Neuron (in vitro differentiated cells): ENCODE data around the gene LRRC2.

Source experiments
- H2AFZ ChIP-seq: one replicate; pipeline ENCODE4 v1.6.1; 2013; ENCODE audit warnings: low read depth, mild to moderate bottlenecking, inconsistent platforms, low read length, moderate library complexity
- H3K27me3 ChIP-seq: one replicate; pipeline ENCODE4 v1.6.1; 2013; ENCODE audit warnings: low read length; ENCODE audit not compliant: insufficient read depth
- H3K36me3 ChIP-seq: one replicate; pipeline ENCODE4 v1.6.1; 2013; ENCODE audit warnings: low read length; ENCODE audit not compliant: insufficient read depth
- H3K4me1 ChIP-seq: one replicate; pipeline ENCODE4 v1.6.1; 2013; ENCODE audit warnings: low read length; ENCODE audit not compliant: insufficient read depth
- H3K4me3 ChIP-seq: 2 replicates; pipeline ENCODE4 v1.5.1; 2013; ENCODE audit warnings: mild to moderate bottlenecking, low read length, moderate library complexity
- H3K9me3 ChIP-seq: one replicate; pipeline ENCODE4 v1.6.1; 2013; ENCODE audit warnings: low read length

LRRC2 gene, protein sequence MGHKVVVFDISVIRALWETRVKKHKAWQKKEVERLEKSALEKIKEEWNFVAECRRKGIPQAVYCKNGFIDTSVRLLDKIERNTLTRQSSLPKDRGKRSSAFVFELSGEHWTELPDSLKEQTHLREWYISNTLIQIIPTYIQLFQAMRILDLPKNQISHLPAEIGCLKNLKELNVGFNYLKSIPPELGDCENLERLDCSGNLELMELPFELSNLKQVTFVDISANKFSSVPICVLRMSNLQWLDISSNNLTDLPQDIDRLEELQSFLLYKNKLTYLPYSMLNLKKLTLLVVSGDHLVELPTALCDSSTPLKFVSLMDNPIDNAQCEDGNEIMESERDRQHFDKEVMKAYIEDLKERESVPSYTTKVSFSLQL

DNA sequence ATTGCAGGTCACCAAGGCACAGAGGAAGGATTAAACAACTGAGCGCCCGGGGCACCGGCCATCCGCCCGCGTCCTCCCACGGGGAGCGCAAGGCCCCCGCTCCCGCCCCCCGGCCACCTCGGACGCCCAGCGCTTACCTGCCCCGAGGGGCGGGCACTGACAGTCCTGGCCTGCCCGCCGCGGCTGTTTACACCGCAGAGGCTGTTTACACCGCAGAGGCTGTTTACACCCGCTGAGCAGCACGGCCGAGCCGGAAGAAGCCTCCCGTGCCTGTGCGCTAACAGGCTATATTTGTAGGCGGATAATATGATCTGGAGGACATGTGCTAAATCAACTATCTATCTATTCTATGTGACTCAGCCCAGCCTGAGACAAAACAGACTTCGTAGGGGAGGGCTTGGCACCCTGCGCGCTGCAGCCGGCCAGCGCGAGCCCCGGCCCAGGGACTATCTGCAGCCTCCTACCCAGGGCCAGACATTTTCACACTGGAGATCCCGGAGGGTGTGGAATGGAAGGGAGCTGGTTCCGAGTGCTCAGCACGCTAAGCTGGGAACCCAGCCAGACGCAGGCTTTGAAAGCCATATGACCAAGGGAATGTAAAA is at the start of gene LRRC2:
Gene LRRC2, minus strand, starts transcription at position 263 of the 602 bp plus-strand sequence. CDS start 14,711 bp downstream, outside the sequence.
- Histone ChIP-seq H3K4me1 (peaks cover 8% of the 10 kb centered on the region), H3K27me3 (peaks cover 24% of the 10 kb centered on the region), H2AFZ (peak within 1 kb of the TSS; percentile 9), H3K4me3 (no peak within 1 kb of the TSS), H3K36me3 (no peaks in the 10 kb centered on the region), H3K9me3 (no peaks in the 10 kb centered on the region)

DNA sequence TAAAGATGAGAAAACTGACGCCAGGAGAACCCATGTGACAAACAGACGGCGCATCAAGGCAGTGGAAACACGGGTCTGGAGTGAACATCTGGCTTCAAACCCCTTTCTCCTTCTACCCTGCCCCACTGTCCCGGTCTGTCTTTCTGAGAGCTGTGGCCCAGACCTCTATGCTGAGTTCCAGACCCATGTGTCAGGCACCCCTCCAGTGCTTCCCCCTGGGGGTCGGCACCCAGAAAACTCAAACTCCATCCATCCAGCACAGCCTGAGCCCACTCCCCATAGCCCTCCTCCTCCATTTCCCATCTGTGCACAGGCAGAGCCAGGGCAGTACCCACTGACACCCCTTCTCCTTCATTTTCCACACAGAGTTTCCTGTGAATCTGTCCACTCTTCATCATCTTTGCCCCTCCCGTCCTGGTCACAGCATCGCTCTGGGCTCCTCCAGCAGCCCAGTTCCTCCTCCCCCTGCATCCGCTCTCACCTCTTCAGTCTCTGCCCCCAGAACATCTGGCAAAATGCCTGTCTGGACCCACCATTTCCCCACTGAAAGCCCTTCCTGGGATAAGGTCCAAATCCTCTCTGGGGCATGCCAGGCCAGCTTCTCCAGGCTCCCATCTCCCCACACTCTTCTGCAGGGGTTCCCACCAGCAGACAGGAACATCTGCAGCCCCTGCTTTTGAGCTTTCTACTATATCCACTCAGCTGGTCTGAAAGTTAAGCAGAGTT is 49.1 kb upstream of the LRRC2 start:
- Histone ChIP-seq H3K4me1 (no peaks in the 10 kb centered on the region), H3K9me3 (no peaks in the 10 kb centered on the region), H3K36me3 (no peaks in the 10 kb centered on the region), H3K4me3 (no peak overlapping the region), H3K27me3 (no peaks in the 10 kb centered on the region), H2AFZ (no peak overlapping the region)

DNA sequence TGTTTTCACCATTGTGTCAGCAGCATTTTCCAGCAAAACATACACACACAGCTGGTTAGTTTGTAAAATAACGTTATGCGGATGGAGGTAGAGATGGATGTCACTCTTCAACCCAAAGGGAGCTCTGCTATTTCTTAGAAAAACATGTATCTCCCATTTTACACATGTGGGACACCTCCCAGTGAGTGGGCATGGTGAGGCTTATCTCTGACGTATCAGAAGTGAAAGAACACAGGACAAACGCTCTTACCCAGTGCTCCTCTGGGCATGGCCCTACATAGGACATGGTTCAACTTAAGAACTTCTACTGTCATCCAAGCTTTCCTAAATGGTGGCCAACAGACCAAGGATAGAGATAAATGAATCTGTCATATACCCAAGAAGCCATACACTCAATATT is 48.3 kb upstream of the LRRC2 start:
- no peaks in the 10 kb centered on the region for H3K36me3 ChIP-seq
- H2AFZ ChIP-seq = no peak overlapping the region
- no peaks in the 10 kb centered on the region for H3K4me1 ChIP-seq
- no peaks in the 10 kb centered on the region for H3K9me3 ChIP-seq
- no peaks in the 10 kb centered on the region for H3K27me3 ChIP-seq
- no peak overlapping the region for H3K4me3 ChIP-seq

DNA sequence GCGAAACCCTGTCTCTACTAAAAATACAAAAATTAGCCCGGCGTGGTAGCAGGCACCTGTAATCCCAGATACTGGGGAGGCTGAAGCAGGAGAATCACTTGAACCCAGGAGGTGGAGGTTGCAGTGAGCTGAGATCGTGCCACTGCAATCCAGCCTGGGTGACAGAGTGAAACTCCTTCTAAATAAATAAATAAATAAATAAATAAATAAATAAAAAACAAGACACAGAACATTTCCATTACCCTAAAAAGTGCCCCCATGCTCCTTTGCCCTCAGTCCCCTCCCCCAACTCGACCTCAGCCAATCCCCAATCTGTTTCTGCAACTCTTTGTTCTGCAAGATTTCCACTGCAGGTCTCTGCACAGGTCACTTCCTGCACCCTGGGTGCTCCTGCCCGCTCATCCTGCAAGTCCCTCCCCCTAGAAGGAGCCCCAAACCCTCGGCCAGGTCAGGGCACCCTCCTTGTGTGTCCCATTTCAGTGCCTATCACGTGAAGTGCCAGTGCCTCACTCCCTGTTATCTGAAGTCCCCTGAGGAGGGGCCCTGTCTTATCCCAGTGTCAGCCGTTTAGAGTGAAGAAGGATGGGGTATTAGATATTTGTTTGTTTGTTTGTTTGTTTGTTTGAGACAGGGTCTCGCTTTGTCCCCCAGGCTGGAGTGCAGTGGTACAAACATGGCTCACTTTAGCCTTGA is 47.4 kb upstream of the LRRC2 start:
- Histone ChIP-seq H3K36me3 (no peaks in the 10 kb centered on the region), H3K9me3 (no peaks in the 10 kb centered on the region), H2AFZ (no peak overlapping the region), H3K4me3 (no peak overlapping the region), H3K4me1 (no peaks in the 10 kb centered on the region), H3K27me3 (no peaks in the 10 kb centered on the region)

DNA sequence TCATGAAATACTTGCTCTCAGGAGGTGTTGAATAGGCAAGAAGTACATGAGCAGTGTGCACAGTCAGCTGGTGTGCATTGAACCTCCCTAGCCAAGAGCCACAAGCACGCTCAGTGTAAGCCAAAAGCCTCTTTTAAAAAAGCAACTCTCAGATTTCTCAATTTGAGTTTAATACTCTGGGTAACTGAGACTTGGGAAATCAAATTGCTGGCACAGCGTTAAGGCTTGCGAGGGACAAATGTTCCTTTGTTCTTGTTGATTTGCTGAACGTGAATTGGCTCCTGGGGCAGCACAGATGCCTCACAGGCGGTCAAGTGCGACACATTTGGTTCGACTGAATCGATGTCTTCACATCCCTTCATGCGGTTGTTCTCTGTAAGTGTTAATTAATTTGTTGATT is 46.2 kb upstream of the LRRC2 start, which contains the start of gene FAM240A:
Gene FAM240A, plus strand, starts transcription at position 202 of the 400 bp plus-strand sequence. Its CDS starts 159 bp downstream, at position 361.
- H3K27me3 ChIP-seq = no peaks in the 10 kb centered on the region
- no peaks in the 10 kb centered on the region for H3K9me3 ChIP-seq
- no peak within 1 kb of the TSS for H2AFZ ChIP-seq
- no peak within 1 kb of the TSS for H3K4me3 ChIP-seq
- no peaks in the 10 kb centered on the region for H3K36me3 ChIP-seq
- H3K4me1 ChIP-seq = no peaks in the 10 kb centered on the region

DNA sequence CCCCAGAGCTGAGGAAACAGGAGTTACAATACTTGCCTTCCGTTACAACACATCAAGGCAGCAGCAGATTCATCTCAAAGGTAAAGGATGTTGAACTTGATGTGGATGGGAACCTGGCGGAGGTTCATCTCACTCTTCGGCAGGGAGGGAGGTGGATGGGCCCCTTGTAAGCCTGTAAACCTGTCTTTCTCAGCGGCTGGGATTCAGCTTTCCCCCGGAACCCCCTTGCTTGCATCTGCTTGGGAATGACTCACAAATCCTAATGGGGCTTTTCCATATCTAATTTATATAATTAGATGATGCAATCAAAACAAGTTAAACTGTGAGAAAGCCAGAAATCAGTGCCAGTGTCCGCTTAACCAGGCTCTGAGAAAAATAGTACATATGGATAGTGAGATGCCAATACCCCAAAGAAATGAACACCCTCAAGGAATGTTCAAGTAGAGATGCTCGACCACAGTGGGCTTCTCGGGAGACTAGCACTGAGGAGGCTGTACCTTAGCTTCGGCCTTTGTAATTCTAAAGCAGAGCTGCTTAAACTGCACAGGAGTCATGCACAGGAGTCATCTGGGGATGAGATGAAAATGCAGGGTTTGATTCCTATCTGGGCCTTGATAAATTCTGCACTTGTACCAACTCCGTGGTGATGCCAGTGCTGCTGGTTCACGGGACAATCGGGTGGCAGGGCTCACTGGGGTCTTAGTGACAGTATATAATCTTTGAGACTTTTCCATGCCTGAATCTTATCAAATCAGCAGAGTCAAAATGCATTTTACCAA is 44.0 kb upstream of the LRRC2 start:
- Histone ChIP-seq H3K9me3 (no peaks in the 10 kb centered on the region), H3K4me1 (no peaks in the 10 kb centered on the region), H3K27me3 (no peaks in the 10 kb centered on the region), H3K4me3 (no peak overlapping the region), H2AFZ (no peak overlapping the region), H3K36me3 (no peaks in the 10 kb centered on the region)

DNA sequence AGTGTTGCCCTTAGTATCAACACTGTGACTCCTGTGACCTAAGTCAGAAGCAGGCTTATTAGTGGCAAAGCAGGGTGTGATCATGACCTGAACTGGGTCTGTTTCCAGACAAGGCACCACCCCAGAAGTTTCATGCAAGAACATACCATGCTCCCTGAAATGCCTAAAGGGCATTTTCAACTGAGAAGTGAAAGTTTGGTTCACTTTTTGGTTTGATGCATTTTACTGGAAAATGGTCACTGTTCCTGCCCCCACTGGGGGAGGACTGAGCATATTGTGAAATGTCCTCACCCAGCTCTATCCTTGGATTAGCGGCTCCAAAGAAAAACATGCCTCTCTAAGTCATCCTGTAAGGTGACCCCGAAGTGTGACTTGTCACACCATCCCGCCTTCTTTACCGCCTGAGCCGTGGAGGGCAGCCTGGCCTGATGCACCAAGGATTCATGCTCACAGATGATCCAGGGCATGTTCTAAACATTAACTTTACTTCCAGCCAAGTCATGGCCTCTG is 43.2 kb upstream of the LRRC2 start:
- Histone ChIP-seq H2AFZ (no peak overlapping the region), H3K4me3 (no peak overlapping the region), H3K27me3 (no peaks in the 10 kb centered on the region), H3K9me3 (no peaks in the 10 kb centered on the region), H3K36me3 (no peaks in the 10 kb centered on the region), H3K4me1 (no peaks in the 10 kb centered on the region)

DNA sequence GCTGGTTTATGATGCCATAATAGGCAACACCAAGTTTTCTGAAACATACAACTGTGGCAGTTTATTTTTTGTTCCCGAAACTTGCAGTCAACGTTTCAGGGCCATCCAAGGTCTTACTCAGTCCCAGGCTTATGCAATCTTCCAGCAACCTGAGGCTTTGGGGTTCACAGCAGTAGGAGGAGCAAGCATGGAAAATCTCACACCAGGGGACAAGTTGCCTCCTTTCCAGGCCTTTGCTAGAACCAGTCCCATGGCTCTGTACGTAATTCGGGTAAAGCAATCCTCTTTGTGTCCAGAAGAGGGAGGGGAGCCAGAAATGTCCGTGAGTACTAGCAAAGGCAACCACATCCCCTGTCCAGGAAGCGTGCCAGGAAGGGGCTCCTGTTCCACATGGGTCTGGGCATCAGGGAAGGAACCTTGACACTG is 41.5 kb upstream of the LRRC2 start:
- H2AFZ ChIP-seq = no peak overlapping the region

DNA sequence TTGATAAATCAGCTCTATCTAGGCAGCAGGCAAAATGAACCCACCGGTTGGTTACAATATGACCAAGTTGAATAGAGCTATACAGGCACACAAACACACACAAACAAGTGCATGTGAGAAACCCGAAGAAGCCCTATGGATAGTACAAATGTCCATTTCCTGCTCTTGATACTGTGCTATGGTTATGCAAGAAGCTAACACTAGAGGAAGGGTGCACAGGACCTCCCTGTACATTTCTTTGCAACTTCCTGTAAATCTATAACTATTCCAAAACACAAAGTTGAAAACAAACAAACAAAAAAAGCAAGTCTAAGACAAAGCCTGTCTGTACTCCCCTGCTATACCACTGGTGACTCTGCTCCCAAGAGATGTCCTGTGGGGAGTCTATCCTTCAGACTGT is 38.0 kb upstream of the LRRC2 start:
- Histone ChIP-seq H3K27me3 (no peaks in the 10 kb centered on the region), H3K36me3 (no peaks in the 10 kb centered on the region), H3K9me3 (no peaks in the 10 kb centered on the region), H2AFZ (no peak overlapping the region), H3K4me1 (no peaks in the 10 kb centered on the region), H3K4me3 (no peak overlapping the region)

More for the DNA sequence above, 41.5 kb upstream of the LRRC2 start:
- Histone ChIP-seq H3K27me3 (no peaks in the 10 kb centered on the region), H3K4me1 (no peaks in the 10 kb centered on the region), H3K4me3 (no peak overlapping the region), H3K9me3 (no peaks in the 10 kb centered on the region), H3K36me3 (no peaks in the 10 kb centered on the region)

DNA sequence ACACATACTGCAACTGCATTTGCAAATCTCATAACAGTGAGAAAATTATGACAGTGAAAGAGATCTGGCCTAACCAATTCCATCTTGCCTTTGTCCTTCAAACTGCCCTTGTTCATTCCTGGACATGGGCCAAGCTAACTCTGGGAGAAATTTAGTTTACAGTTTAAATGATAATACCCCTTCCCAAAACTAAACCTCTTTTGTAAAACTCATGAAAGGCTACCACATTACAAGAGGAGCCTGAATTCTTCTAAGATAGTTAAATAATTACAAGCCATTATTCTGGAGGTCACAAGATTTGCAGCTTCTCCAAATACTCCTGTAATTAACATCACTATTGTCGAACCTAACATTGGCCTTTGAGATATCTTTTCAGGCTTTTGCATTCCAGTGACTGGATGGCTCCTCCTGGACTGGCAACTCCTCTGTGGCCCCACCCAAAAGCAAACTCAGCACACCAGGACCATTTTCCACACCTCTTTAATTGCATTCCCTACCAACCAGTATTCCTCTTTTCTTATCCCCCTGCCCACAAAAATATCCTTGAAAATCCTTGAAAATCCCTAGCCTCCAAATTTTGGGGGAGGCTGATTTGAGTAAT is 37.4 kb upstream of the LRRC2 start:
- no peak overlapping the region for H3K4me3 ChIP-seq
- H2AFZ ChIP-seq = no peak overlapping the region
- H3K4me1 ChIP-seq = no peaks in the 10 kb centered on the region
- H3K36me3 ChIP-seq = no peaks in the 10 kb centered on the region
- no peaks in the 10 kb centered on the region for H3K27me3 ChIP-seq
- H3K9me3 ChIP-seq = no peaks in the 10 kb centered on the region

DNA sequence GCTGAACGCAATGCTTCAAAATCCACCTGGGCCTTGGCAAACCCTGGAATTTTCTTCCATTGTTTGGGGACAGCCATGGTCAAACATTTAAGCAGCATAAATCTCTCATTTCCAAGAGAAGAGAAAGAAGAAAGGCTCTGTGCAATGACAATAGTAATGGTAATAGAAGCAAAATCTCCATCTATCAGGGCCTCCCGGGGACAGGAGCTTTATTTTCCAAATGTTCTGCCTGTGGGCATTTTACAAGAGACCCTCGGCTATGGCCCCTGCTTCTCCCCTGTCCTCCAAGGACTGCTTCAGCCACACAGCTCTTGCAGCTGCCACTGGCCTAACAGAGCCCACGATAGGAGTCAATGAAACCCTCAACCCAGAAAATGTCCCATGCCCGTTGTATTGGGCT is 33.5 kb upstream of the LRRC2 start:
- Histone ChIP-seq H3K9me3 (no peaks in the 10 kb centered on the region), H2AFZ (no peak overlapping the region), H3K27me3 (no peaks in the 10 kb centered on the region)

DNA sequence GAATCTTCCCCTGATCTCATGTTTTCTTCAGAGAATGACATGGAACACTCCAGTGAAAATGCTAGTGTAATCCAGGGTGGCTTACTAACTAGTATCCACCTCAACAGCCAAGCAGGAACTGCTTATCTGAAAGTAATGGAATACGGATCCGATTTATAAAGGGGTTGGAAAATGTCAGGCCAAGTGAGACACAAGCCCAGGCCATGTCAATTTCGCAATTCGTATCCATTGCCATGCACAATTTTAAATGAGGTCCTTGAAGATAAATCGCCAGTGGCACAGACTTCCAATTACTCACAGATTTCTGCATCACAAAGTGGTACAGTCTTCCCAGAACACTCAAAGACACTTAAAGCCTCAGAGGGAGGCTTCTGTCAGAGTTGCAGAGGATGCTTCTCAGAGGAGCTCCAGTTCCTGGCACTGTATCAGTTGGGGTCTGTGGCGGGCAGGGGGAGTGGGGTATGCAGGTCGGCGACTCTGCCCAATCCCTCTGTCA is 29.8 kb upstream of the LRRC2 start:
- Histone ChIP-seq H3K27me3 (no peaks in the 10 kb centered on the region), H3K4me3 (no peak overlapping the region)

More for the DNA sequence above, 33.5 kb upstream of the LRRC2 start:
- H3K4me3 ChIP-seq = no peak overlapping the region
- H3K4me1 ChIP-seq = no peaks in the 10 kb centered on the region
- H3K36me3 ChIP-seq = no peaks in the 10 kb centered on the region

More for the DNA sequence above, 29.8 kb upstream of the LRRC2 start:
- H2AFZ ChIP-seq = no peak overlapping the region
- H3K36me3 ChIP-seq = no peaks in the 10 kb centered on the region
- H3K4me1 ChIP-seq = no peaks in the 10 kb centered on the region
- H3K9me3 ChIP-seq = no peaks in the 10 kb centered on the region
